OCI-LY7 (cell line): ENCODE data around the gene LRRFIP2. TPM values are rescaled to one million over a fixed set of nuclear protein-coding genes. Genes with fewer than 3 reads are reported as not detected.

Source experiments
- BruUV-seq: library from RNA; stranded (reverse); fragments of 400-500 nt; replicated peaks from 2 replicates; lab custom pipeline; 2021; lab: Mats Ljungman, UMichigan
- CTCF ChIA-PET: fragments of 300-600 bp; sonication (Branson Sonifier 250); formaldehyde crosslinking; loops from one replicate; lab custom pipeline; 2022; ENCODE audit warnings: antibody characterized with exemption; ENCODE audit not compliant: unreplicated experiment; lab: Charles Lee
- POLR2A ChIA-PET: fragments of 300-600 bp; sonication (Branson Sonifier 250); formaldehyde crosslinking; loops from one replicate; lab custom pipeline; 2022; ENCODE audit warnings: antibody characterized with exemption; lab: Charles Lee
- DNase-seq: peaks from one replicate; pipeline ENCODE4 v3.0.0-alpha.2; 2015; ENCODE audit warnings: low spot score
- H2AFZ ChIP-seq: fragments of 200-600 bp; sonication (generic), shearing (Covaris generic); 2 replicates; pipeline ENCODE4 v1.6.1; 2014; ENCODE audit warnings: mild to moderate bottlenecking, antibody characterized with exemption, low read length, moderate library complexity
- H3K27ac ChIP-seq: fragments of 200-600 bp; sonication (generic); 2 replicates; pipeline ENCODE4 v1.5.1; 2014; ENCODE audit warnings: mixed run types, low read depth, mild to moderate bottlenecking, moderate library complexity, low read length, inconsistent platforms; ENCODE audit not compliant: poor library complexity, severe bottlenecking
- H3K36me3 ChIP-seq: fragments of 200-600 bp; sonication (generic); 2 replicates; pipeline ENCODE4 v1.6.1; 2014; ENCODE audit warnings: mild to moderate bottlenecking, antibody characterized with exemption, low read length, moderate library complexity, mixed read lengths; ENCODE audit not compliant: insufficient read depth
- H3K4me1 ChIP-seq: fragments of 200-600 bp; sonication (generic); 2 replicates; pipeline ENCODE4 v1.5.1; 2014; ENCODE audit warnings: mild to moderate bottlenecking, low read length; ENCODE audit not compliant: insufficient read depth, poor library complexity, severe bottlenecking
- H3K4me2 ChIP-seq: fragments of 200-600 bp; sonication (generic); 2 replicates; pipeline ENCODE4 v1.6.1; 2014; ENCODE audit warnings: mild to moderate bottlenecking, low read length
- H3K4me3 ChIP-seq: fragments of 200-600 bp; sonication (generic); 2 replicates; pipeline ENCODE4 v1.5.1; 2014; ENCODE audit warnings: mild to moderate bottlenecking, low read depth, low read length; ENCODE audit not compliant: poor library complexity, severe bottlenecking
- H3K79me2 ChIP-seq: fragments of 200-600 bp; sonication (generic); 2 replicates; pipeline ENCODE4 v1.6.1; 2016; ENCODE audit warnings: low read depth, mild to moderate bottlenecking, low read length, moderate library complexity, mixed read lengths; ENCODE audit not compliant: insufficient read depth
- H3K9me2 ChIP-seq: fragments of 200-600 bp; sonication (generic); 2 replicates; pipeline ENCODE4 v1.6.1; 2016; ENCODE audit warnings: mild to moderate bottlenecking, low read length, mixed read lengths; ENCODE audit not compliant: insufficient read depth
- H3K9me3 ChIP-seq: fragments of 200-600 bp; sonication (generic); 2 replicates; pipeline ENCODE4 v1.6.1; 2014; ENCODE audit warnings: mild to moderate bottlenecking, mixed run types, low read length, mixed read lengths
- H4K20me1 ChIP-seq: fragments of 200-600 bp; sonication (generic); 2 replicates; pipeline ENCODE4 v1.6.1; 2014; ENCODE audit warnings: mild to moderate bottlenecking, antibody characterized with exemption, low read length, moderate library complexity, mixed read lengths; ENCODE audit not compliant: insufficient read depth
- CTCF ChIP-seq: fragments of 200-600 bp; sonication (generic); conservative IDR thresholded peaks from 2 replicates; pipeline ENCODE4 v1.5.1; 2014; ENCODE audit warnings: mild to moderate bottlenecking, antibody characterized with exemption, low read length, moderate library complexity, mixed read lengths
- EZH2phosphoT487 ChIP-seq: fragments of 200-600 bp; sonication (generic); IDR thresholded peaks from 2 replicates; pipeline ENCODE4 v1.6.1; 2018; ENCODE audit warnings: low read depth, borderline replicate concordance, mild to moderate bottlenecking, mixed run types, antibody characterized with exemption, low read length, moderate library complexity, mixed read lengths
- intact Hi-C: fragments of 100-400 bp; cut with micrococcal nuclease; formaldehyde crosslinking; loops from one replicate; pipeline ENCODE4 v1.10.0; 2022; ENCODE audit not compliant: unreplicated experiment
- total RNA-seq, 2 experiments: library from RNA; depleted of rRNA in 1 of 2; stranded (reverse); fragments of >200 nt in 1 of 2; shearing (Covaris generic) in 1 of 2; gene quantifications; 2 replicates each; pipeline ENCODE4 v1.2.3, GENCODE V29; 2014 to 2022

Gene LRRFIP2
- total RNA-seq, 2 experiments from 2014 or later, result 23.7 to 37.3 TPM

DNA sequence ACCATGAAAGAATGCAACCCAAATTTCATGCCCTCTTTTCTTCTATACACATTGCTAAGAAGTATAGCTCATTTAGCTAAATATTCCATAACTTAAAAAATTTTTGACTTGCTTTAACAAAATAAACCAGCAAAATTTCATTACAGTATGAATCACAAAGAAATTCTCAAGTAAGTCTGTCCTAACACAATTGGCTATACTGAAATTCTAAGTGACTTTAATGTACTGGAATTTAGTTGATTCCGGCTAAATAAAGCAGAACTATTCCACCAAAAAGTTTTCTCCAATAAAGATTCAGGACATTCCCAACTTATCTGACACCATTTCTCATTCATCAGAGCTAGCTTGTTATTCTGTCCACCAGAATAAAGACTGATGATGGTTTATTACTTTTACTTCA lies 23.8 kb downstream of the LRRFIP2 start:
- no peak for DNase-seq
- no peaks in the 10 kb centered on the region for H3K79me2 ChIP-seq
- no peak overlapping the region for H3K4me3 ChIP-seq
- ChIA-PET CTCF (no interaction called here), POLR2A (interaction anchor here (0.6 to 0.7 kb wide), 3 partner anchors 21 to 159 kb away, joined by 3 to 4 read pairs (median 3); no protein-coding TSS in a partner anchor)
- intact Hi-C loops, result no loop called here
- TF ChIP-seq EZH2phosphoT487 (no peak), CTCF (no peak)
- H3K9me2 ChIP-seq, result no peaks in the 10 kb centered on the region
- no TSS peak for BruUV-seq
- H4K20me1 ChIP-seq, result no peaks in the 10 kb centered on the region
- H3K4me1 ChIP-seq, result no peaks in the 10 kb centered on the region
- peaks cover 37% of the 10 kb centered on the region for H3K36me3 ChIP-seq
- H2AFZ ChIP-seq, result no peak overlapping the region
- no peak overlapping the region for H3K27ac ChIP-seq
- H3K4me2 ChIP-seq, result no peak overlapping the region
- no peaks in the 10 kb centered on the region for H3K9me3 ChIP-seq

- Histone ChIP-seq H3K79me2 (no peaks in the 10 kb centered on the region), H2AFZ (no peak overlapping the region), H3K27ac (no peak overlapping the region), H3K4me1 (no peaks in the 10 kb centered on the region), H3K4me2 (no peak overlapping the region), H3K4me3 (no peak overlapping the region), H3K36me3 (peaks cover 37% of the 10 kb centered on the region), H3K9me3 (no peaks in the 10 kb centered on the region), H4K20me1 (no peaks in the 10 kb centered on the region), H3K9me2 (no peaks in the 10 kb centered on the region)
- ChIA-PET POLR2A (interaction anchor here (0.5 kb wide), 1 partner anchor 418 kb away, joined by 4 read pairs; no protein-coding TSS in a partner anchor), CTCF (no interaction called here)
- no TSS peak for BruUV-seq
- intact Hi-C loops, result no loop called here
- DNase-seq, result no peak
- TF ChIP-seq EZH2phosphoT487, result no peak
- no peak for TF ChIP-seq CTCF
Measured at GRCh38 chr3:37149257-37149656, 25.1 kb downstream of the LRRFIP2 start.

DNA sequence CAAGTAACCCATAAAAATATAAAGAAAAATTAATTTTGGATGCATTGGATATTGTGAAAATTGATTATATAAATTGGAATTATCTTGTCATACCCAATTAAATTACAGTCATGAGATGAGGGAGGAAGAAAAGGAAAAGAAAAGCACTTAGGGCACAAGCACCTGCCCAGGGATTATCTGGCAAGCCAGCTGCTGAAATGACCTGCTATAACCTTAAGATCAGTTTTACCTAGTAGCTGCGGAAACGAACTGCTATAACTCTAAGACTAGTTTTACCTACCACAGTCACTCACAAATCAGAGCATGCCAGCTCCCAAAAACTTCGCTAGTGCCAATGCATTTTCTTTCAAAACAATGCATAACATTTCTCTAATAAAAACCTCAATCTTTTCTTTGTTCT lies 26.2 kb downstream of the LRRFIP2 start:
- no peak for DNase-seq
- ChIA-PET POLR2A (no interaction called here), CTCF (no interaction called here)
- BruUV-seq, result no TSS peak
- H3K4me2 ChIP-seq, result no peak overlapping the region
- no peak overlapping the region for H2AFZ ChIP-seq
- no peak overlapping the region for H3K4me3 ChIP-seq
- intact Hi-C loops, result no loop called here
- no peaks in the 10 kb centered on the region for H3K4me1 ChIP-seq
- no peaks in the 10 kb centered on the region for H3K9me2 ChIP-seq
- no peaks in the 10 kb centered on the region for H4K20me1 ChIP-seq
- TF ChIP-seq EZH2phosphoT487 (no peak), CTCF (no peak)
- H3K27ac ChIP-seq, result no peak overlapping the region
- no peaks in the 10 kb centered on the region for H3K9me3 ChIP-seq
- no peaks in the 10 kb centered on the region for H3K79me2 ChIP-seq
- H3K36me3 ChIP-seq, result peaks cover 32% of the 10 kb centered on the region
